Measurements from ENCODE around the gene SH3RF1.
A peak's percentile ranks its signal among the peaks of the same experiment; 100 is the strongest.

SH3RF1 gene

GRCh38 chr4:169274033-169274432, 3.3 kb upstream of the SH3RF1 start:
- DNase-seq: no peak

GRCh38 chr4:169272265-169272886, 1.6 kb upstream of the SH3RF1 start:
- DNase-seq: no peak

- no peak for DNase-seq
These were observed 894 bp upstream of the SH3RF1 start for GRCh38 chr4:169271692-169272007.

GRCh38 chr4:169269916-169270809, 593 bp downstream of the SH3RF1 start:
- peak; percentile 77 for DNase-seq

GRCh38 chr4:169268951-169269760, 1.6 kb downstream of the SH3RF1 start:
- peak; percentile 41 for DNase-seq

- DNase-seq: no peak
These were observed 3.7 kb downstream of the SH3RF1 start for GRCh38 chr4:169267070-169267469.

GRCh38 chr4:169266661-169267060, 4.1 kb downstream of the SH3RF1 start:
- no peak for DNase-seq

- DNase-seq: no peak
These were observed 4.7 kb downstream of the SH3RF1 start for GRCh38 chr4:169266081-169266480.

- no peak for DNase-seq
These were observed 6.9 kb downstream of the SH3RF1 start for GRCh38 chr4:169263791-169264392.

- no peak for DNase-seq
These were observed 10.4 kb downstream of the SH3RF1 start for GRCh38 chr4:169260217-169260866.

GRCh38 chr4:169259271-169259670, 11.5 kb downstream of the SH3RF1 start:
- DNase-seq: peak; percentile 19

GRCh38 chr4:169258141-169258540, 12.6 kb downstream of the SH3RF1 start:
- DNase-seq: peak; percentile 46

- peak; percentile 18 for DNase-seq
These were observed 13.6 kb downstream of the SH3RF1 start for GRCh38 chr4:169256856-169257761.

- DNase-seq: no peak
These were observed 14.6 kb downstream of the SH3RF1 start for GRCh38 chr4:169256101-169256612.

GRCh38 chr4:169254546-169254983, 16.2 kb downstream of the SH3RF1 start:
- no peak for DNase-seq

GRCh38 chr4:169253904-169254303, 16.9 kb downstream of the SH3RF1 start:
- no peak for DNase-seq

- DNase-seq: peak; percentile 45
These were observed 17.6 kb downstream of the SH3RF1 start for GRCh38 chr4:169253113-169253671.

- DNase-seq: peak; percentile 85
These were observed 18.2 kb downstream of the SH3RF1 start for GRCh38 chr4:169252339-169253112.

- DNase-seq: no peak
These were observed 19.2 kb downstream of the SH3RF1 start for GRCh38 chr4:169251291-169252235.
